ENCODE measurements around the gene TRPM5.

The TRPM5 gene

DNA sequence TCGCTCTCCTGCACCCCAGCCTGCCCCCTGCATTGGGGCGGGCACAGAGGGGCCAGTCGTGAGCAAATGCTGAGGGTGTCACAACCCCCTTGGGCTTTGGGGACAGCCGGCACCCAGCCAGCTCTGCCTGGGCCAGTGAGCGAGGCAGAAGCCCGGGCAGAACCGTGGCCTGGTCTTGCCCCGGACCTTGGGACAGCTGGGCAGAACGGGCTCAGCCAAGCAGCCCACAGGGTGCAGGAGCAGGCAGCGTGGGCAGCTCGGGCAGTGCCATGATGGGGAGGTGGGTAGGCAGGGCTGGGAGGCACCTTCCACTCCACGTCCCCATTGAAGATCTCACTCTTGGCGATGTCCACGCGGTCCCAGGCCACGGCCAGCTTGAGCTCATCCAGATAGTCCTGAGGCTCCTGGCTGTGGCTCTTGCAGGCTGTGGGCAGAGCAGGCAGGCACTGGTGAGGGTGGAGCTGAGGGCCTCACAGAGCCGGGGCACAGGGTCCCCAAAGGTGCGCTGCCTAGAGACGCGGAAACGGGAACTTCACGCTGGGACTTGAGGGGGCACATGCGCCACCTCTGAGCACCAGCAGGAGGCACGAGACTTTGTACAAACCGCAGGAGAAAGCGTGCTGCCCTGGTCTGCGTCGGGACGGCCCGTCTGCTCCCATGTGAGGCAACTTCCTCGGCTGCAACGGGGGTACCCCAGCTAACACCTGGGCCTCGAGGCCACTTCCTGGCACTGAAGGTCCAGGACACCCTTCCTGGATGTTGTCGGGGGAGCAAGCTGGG lies 28.5 kb downstream of the TRPM5 start:
- Histone ChIP-seq H3K4me3 (no peak overlapping the region), H3K9ac (no peak overlapping the region), H3K27ac (no peak overlapping the region), H3K4me2 (peak overlapping the region; percentile 19; the same call in 1 of the 2 replicates), H3K9me3 (no peaks in the 10 kb centered on the region), H3K27me3 (peaks cover 1% of the 10 kb centered on the region), H4K20me1 (no peaks in the 10 kb centered on the region), H3K4me1 (peaks cover 56% of the 10 kb centered on the region), H3K36me3 (no peaks in the 10 kb centered on the region)
- TF ChIP-seq Cebpa-rat (IDR thresholded peaks at IDR 0.05), result no peak

DNA sequence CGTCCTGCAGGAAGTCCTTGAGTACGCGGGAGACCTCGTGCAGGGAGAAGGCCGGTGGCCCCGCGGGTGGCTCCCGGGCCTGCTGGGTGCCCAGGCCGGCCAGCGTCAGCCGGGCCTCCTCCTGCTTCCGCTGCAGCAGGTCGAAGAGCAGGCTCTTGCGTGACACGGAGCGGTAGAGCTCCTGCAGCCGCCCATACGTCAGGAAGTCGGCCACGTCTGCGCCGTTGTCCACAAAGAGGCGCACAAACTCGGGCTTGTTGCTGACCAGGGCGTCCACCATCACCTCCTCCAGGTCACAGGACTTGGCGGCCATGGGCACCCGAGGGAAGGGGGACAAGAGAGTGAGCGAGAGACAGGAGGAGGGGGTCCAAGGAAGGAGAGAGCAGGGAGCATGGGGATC lies 29.1 kb downstream of the TRPM5 start:
- no peak overlapping the region for H3K4me2 ChIP-seq
- no peaks in the 10 kb centered on the region for H3K9me3 ChIP-seq
- H3K4me3 ChIP-seq, result no peak overlapping the region
- peaks cover 8% of the 10 kb centered on the region for H3K27me3 ChIP-seq
- no peak overlapping the region for H3K9ac ChIP-seq
- H3K4me1 ChIP-seq, result peaks cover 57% of the 10 kb centered on the region
- TF ChIP-seq Cebpa-rat (IDR thresholded peaks at IDR 0.05), result no peak
- no peak overlapping the region for H3K27ac ChIP-seq
- H3K36me3 ChIP-seq, result no peaks in the 10 kb centered on the region
- H4K20me1 ChIP-seq, result no peaks in the 10 kb centered on the region

DNA sequence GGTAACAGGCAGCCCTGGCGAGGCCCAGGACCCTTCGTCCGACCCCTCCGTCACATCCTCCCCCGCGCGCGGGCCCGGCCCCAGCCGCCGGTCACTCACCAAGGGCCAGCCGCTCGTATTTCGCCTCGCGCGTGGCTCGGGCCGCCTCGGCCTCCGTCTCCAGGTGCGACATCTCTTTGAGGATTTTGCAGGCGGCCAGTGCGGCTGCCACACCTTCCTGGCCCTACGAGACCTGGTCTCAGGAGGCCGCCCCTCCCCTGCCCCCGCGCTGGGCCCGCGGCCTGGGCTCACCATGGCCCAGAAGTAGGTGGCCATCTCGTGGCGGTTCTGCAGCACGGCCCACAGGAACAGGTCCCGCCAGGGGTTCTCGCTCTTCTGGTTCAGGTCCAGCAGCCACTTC lies 29.7 kb downstream of the TRPM5 start:
- H3K27ac ChIP-seq, result no peak overlapping the region
- H3K4me3 ChIP-seq, result no peak overlapping the region
- no peak overlapping the region for H3K9ac ChIP-seq
- H3K36me3 ChIP-seq, result no peaks in the 10 kb centered on the region
- no peak overlapping the region for H3K4me2 ChIP-seq
- peaks cover 13% of the 10 kb centered on the region for H3K27me3 ChIP-seq
- H3K4me1 ChIP-seq, result peaks cover 58% of the 10 kb centered on the region
- no peak for TF ChIP-seq Cebpa-rat (IDR thresholded peaks at IDR 0.05)
- H3K9me3 ChIP-seq, result no peaks in the 10 kb centered on the region
- H4K20me1 ChIP-seq, result no peaks in the 10 kb centered on the region

DNA sequence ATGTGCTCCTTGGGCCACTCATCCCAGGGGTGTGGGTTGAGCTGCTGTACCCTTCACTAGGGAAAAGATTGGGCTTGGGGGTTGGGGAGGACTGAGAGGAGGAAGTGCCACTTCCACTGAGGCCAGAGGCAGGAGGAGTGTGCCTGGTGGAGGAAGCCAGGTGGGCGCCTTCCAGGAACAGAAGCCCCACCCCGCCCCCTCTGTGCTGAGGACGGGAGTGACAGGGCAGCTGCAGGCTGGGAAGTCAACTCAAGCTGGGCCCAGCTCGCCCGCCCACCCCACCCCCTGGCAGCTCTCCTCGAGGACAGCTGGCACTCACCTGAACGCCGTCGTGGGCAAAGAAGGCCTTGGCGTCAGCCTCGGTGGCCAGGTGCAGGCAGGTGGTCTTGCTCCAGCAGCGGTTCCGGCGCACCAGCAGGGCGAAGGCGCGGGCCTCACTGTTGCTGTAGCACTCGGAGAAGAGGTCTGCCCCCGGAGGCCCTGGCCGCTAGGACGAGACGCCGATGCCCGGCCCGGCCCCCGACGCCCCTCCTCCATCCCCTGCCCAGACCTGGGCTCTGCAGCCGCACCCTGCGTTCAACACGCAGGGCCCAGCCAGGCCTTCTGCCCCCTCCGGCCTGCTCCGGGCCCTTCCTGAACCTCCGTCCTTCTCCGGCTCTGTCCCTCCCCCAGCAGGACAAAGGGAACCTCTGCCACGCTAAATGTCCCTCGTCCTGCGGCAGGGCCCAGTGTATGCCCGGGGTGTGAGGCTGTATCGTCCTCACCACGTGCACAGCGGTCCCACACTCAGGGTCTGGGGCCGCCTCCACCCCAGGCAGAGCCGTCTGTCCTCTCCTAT lies 30.4 kb downstream of the TRPM5 start:
- H3K4me1 ChIP-seq, result peaks cover 64% of the 10 kb centered on the region
- H3K36me3 ChIP-seq, result no peaks in the 10 kb centered on the region
- no peak overlapping the region; the same call in 1 of the 2 replicates for H3K4me2 ChIP-seq

DNA sequence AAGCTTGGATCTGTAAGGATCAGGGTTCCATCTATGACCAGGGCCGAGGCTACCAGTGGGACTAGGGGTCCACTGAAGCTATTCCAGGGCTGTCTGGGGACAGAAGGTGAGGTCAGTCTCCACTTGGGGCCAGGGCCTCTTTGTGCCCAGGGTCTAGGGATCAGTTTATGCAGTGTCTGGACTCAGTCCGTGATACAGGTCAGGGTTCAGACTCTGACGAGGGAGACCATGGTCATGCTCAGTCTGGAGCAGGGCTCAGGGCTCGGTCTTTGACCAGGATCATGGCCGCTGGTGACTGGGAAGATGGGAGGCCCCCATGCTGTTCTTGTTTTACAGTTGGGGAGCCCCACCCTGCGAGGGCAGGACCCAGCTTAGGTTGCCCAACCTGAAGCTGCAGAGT lies 32.0 kb downstream of the TRPM5 start:
- no peak overlapping the region for H3K4me3 ChIP-seq
- H3K36me3 ChIP-seq, result no peaks in the 10 kb centered on the region
- H3K9ac ChIP-seq, result no peak overlapping the region
- no peak overlapping the region for H3K27ac ChIP-seq
- peaks cover 52% of the 10 kb centered on the region for H3K4me1 ChIP-seq
- peaks cover 26% of the 10 kb centered on the region for H3K27me3 ChIP-seq
- TF ChIP-seq Cebpa-rat (IDR thresholded peaks at IDR 0.05), result no peak
- no peaks in the 10 kb centered on the region for H4K20me1 ChIP-seq
- H3K4me2 ChIP-seq, result no peak overlapping the region
- H3K9me3 ChIP-seq, result no peaks in the 10 kb centered on the region

More for the DNA sequence above, 30.4 kb downstream of the TRPM5 start:
- no peak overlapping the region for H3K27ac ChIP-seq
- H3K9me3 ChIP-seq, result no peaks in the 10 kb centered on the region
- no peak overlapping the region for H3K4me3 ChIP-seq
- peaks cover 20% of the 10 kb centered on the region for H3K27me3 ChIP-seq
- no peaks in the 10 kb centered on the region for H4K20me1 ChIP-seq
- no peak overlapping the region for H3K9ac ChIP-seq
- no peak for TF ChIP-seq Cebpa-rat (IDR thresholded peaks at IDR 0.05)

DNA sequence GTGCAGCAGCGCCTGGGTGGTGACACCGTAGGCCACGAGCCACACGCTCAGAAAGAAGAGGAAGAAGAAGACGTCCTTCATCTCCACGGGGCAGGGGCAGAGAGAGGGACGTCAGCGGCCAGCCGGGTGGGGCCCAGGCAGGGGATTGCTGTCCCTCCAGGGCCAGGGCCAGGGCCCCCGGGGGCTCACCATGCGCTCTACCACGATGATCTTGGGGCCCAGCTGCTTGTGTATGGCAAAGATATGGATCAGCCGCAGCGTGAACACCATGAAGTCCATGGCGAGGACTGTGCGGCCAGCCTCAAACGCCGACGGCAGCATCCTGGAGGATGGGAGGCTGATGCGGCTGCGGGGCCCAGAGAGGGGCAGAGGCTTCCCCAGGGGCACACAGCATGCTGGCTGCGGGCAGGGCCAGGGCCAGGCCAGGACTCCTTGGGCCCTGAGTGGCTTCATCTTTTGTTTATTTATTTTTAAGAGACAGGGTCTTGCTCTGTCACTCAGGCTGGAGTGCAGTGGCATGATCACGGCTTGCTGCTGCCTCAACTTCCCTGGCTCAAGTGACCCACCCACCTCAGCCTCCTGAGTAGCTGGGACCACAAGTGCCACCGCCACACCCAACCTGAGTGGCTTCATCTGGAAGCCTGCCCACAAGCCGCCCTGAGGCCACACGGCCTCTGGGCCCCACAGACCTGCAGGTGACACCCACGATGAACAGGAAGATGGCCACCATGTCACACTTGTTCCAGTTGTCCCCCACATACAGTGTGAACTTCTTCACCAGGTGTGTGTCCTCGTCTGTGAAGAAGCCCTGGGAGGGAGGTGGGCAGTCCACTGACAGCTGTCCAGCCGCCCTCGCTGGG lies 32.6 kb downstream of the TRPM5 start:
- H4K20me1 ChIP-seq, result no peaks in the 10 kb centered on the region
- H3K4me3 ChIP-seq, result no peak overlapping the region
- no peak overlapping the region for H3K27ac ChIP-seq
- no peaks in the 10 kb centered on the region for H3K36me3 ChIP-seq
- H3K9ac ChIP-seq, result no peak overlapping the region
- no peaks in the 10 kb centered on the region for H3K9me3 ChIP-seq
- H3K4me2 ChIP-seq, result no peak overlapping the region
- H3K27me3 ChIP-seq, result peaks cover 26% of the 10 kb centered on the region
- peaks cover 46% of the 10 kb centered on the region for H3K4me1 ChIP-seq
- TF ChIP-seq Cebpa-rat (IDR thresholded peaks at IDR 0.05), result no peak

DNA sequence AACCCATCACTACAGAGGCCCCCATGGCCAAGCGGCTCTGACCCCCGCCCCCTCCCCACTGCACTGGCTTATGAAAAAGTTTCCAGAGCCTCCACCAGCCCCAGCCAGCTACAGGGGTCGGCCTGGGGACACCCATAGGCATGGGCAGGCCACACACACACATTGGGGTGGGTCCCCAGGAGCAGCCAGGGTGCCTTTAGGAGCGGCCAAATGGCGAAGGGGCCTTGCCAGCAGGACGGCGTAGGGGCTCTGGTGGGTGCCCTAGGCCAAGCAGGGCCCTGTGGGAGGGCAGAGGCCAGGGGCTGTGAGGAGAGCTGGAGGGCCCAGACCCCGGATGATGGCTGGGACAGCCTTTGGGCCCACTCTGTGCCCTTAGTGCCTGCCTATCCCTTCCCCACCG lies 33.7 kb downstream of the TRPM5 start:
- Histone ChIP-seq H3K4me1 (peaks cover 37% of the 10 kb centered on the region), H3K9me3 (no peaks in the 10 kb centered on the region), H4K20me1 (no peaks in the 10 kb centered on the region), H3K9ac (no peak overlapping the region), H3K27ac (no peak overlapping the region; the same call in 1 of the 2 replicates), H3K36me3 (no peaks in the 10 kb centered on the region), H3K4me3 (no peak overlapping the region), H3K27me3 (peaks cover 26% of the 10 kb centered on the region), H3K4me2 (peak overlapping the region; percentile 91)
- no peak for TF ChIP-seq Cebpa-rat (IDR thresholded peaks at IDR 0.05)

DNA sequence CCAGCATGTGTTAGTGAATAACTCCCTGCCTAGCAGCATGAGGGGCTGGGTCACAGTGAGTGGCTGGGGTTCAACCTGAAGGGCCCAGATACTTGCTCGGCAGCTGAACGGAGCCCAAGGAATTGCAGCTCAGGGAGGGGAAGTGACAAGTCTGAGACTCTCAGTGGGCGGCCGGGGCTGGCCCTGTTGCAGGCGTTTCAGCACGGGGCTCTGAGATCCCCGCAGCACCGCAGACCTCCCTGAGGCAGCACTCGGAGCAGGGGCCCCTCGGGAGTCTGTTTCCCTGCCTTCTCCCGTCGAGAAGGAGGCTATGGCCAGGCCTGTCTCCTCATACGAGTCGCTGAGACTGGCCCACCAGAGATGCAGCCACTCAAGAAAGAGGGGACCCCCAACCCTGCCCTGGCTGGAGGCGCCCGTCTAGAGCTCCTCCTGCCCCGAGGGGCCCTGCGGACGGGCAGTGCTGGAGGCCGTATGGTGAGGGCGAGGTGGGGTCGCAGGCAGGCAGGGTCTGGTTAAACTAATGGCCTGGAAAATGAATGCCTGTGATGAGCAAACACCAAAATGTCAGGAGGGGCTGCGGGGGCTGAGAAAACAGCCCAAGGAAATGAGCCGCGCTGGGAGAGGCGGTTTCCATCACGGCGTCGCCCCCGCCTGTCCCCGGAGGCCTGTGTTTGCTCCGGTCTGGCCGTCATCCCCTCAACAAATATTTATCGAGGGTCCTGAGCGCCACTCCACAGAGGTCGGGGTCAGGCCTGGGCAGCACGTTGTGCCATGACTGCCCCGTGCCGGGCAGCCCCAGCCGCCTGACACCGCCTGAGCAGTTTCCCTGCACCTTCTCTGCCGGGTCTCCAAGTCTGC lies 34.5 kb downstream of the TRPM5 start:
- no peaks in the 10 kb centered on the region for H3K9me3 ChIP-seq
- H3K27me3 ChIP-seq, result peaks cover 26% of the 10 kb centered on the region
- 0 out of 2 replicates have a peak overlapping the region, but pooled peaks have one; percentile 17 for H3K4me3 ChIP-seq
- H4K20me1 ChIP-seq, result no peaks in the 10 kb centered on the region
- peak overlapping the region; percentile 91 for H3K4me2 ChIP-seq
- peak overlapping the region; percentile 32; the same call in 1 of the 2 replicates for H3K9ac ChIP-seq
- no peak for TF ChIP-seq Cebpa-rat (IDR thresholded peaks at IDR 0.05)
- peak overlapping the region; percentile 52 for H3K27ac ChIP-seq
- peaks cover 37% of the 10 kb centered on the region for H3K4me1 ChIP-seq
- peaks cover 3% of the 10 kb centered on the region; the same call in 1 of the 2 replicates for H3K36me3 ChIP-seq

Measured in BLaER1 (cell line).